HepG2 (cell line): ENCODE results near the gene BMF. TPM values are rescaled to one million over a fixed set of nuclear protein-coding genes. Genes with fewer than 3 reads are reported as not detected.
A peak's percentile ranks its signal among the peaks of the same experiment; 100 is the strongest.

Source experiments
- ATAC-seq: fragments of 200-7000 bp; cut with Tn5 transposase; 3 replicates; pipeline ENCODE4 v1.9.1; 2020; ENCODE audit warnings: mild to moderate bottlenecking, moderate library complexity
- BruUV-seq: library from RNA; stranded (reverse); fragments of 400-500 nt; replicated peaks from 2 replicates; lab custom pipeline; 2021; lab: Mats Ljungman, UMichigan
- CTCF ChIA-PET: fragments of 300-600 bp; formaldehyde crosslinking; extraction: SDS; loops from one replicate; lab custom pipeline; 2021; ENCODE audit warnings: low total read pairs, inconsistent platforms, low intra/inter-chr PET ratio; lab: Yijun Ruan, JAX
- POLR2A ChIA-PET: fragments of 350-600 bp; sonication (Branson Sonifier 250); formaldehyde crosslinking; loops from one replicate; lab custom pipeline; 2020; ENCODE audit warnings: antibody characterized with exemption, inconsistent platforms; lab: Yijun Ruan, JAX
- DNase-seq: peaks from one replicate; pipeline ENCODE4 v3.0.0-alpha.2; 2015; ENCODE audit warnings: low spot score
- FAIRE-seq: peaks from 3 replicates; lab custom pipeline; 2011; peaks lifted over from hg19 to GRCh38; lab: Jason Lieb, UNC
- H2AFZ ChIP-seq: one replicate; pipeline ENCODE4 v1.6.1; 2011; ENCODE audit warnings: low read length, inconsistent platforms
- H3K27ac ChIP-seq: fragments of 300-600 bp; 3 replicates; pipeline ENCODE4 v1.8.0; 2011; ENCODE audit warnings: mixed run types, mild to moderate bottlenecking, mixed read lengths, low read length, inconsistent platforms; ENCODE audit not compliant: insufficient read depth; ENCODE audit errors: extremely low read length
- H3K27me3 ChIP-seq, 2 experiments: fragments of 200-600 bp in 1 of 2; 2 replicates in 1 of 2; 3 replicates in 1 of 2; pipeline versions ENCODE4 v1.6.0 to v1.8.0; 2011; ENCODE audit warnings: low read length in 2 of 2, mild to moderate bottlenecking in 2 of 2, moderate library complexity in 2 of 2, inconsistent platforms in 1 of 2; ENCODE audit not compliant: insufficient read depth in 2 of 2, control insufficient read depth in 1 of 2
- H3K36me3 ChIP-seq, 2 experiments: fragments of 200-600 bp in 1 of 2; replicated peaks in 1 of 2; 2 replicates in 1 of 2; 3 replicates in 1 of 2; pipeline versions ENCODE4 v1.5.1 to v1.8.0; 2011; ENCODE audit warnings: low read length in 2 of 2, inconsistent platforms in 1 of 2; ENCODE audit not compliant: insufficient read depth in 2 of 2, control insufficient read depth in 1 of 2
- H3K4me1 ChIP-seq: 2 replicates; pipeline ENCODE4 v1.5.1; 2012; ENCODE audit warnings: low read length, inconsistent platforms; ENCODE audit not compliant: insufficient read depth
- H3K4me2 ChIP-seq: 2 replicates; pipeline ENCODE4 v1.6.0; 2011; ENCODE audit warnings: low read depth, low read length, inconsistent platforms
- H3K4me3 ChIP-seq, 3 experiments: fragments of 200-600 bp in 1 of 3; sonication (generic), shearing (Covaris generic) in 1 of 3; replicated peaks in 1 of 3; 2 replicates each; pipeline ENCODE4 v1.5.1; 2011 to 2016; ENCODE audit warnings: low read length in 3 of 3, inconsistent platforms in 2 of 3, low read depth in 2 of 3, mild to moderate bottlenecking in 2 of 3, control low read depth in 1 of 3, mixed read lengths in 1 of 3; ENCODE audit not compliant: insufficient read depth in 1 of 3
- H3K79me2 ChIP-seq: one replicate; pipeline ENCODE4 v1.6.1; 2011; ENCODE audit warnings: low read length, inconsistent platforms; ENCODE audit not compliant: insufficient read depth
- H3K9ac ChIP-seq: 2 replicates; pipeline ENCODE4 v1.6.0; 2011; ENCODE audit warnings: mild to moderate bottlenecking, low read depth, low read length, inconsistent platforms; ENCODE audit not compliant: insufficient read depth
- H3K9me3 ChIP-seq: 2 replicates; pipeline ENCODE4 v1.5.1; 2012; ENCODE audit warnings: mild to moderate bottlenecking, low read length
- H4K20me1 ChIP-seq: 2 replicates; pipeline ENCODE4 v1.6.0; 2011; ENCODE audit warnings: inconsistent platforms, mild to moderate bottlenecking, low read length, moderate library complexity; ENCODE audit not compliant: insufficient read depth
- AHDC1 ChIP-seq: sonication (generic); formaldehyde crosslinking; IDR thresholded peaks from 2 replicates; pipeline ENCODE4 v1.5.1; 2020; ENCODE audit warnings: mild to moderate bottlenecking, missing genetic modification reagents, borderline replicate concordance
- BCL3 ChIP-seq: sonication (generic); formaldehyde crosslinking; IDR thresholded peaks from 2 replicates; pipeline ENCODE4 v1.5.1; 2020; ENCODE audit warnings: mild to moderate bottlenecking, missing genetic modification reagents, moderate library complexity
- KDM5A ChIP-seq: fragments of 200-600 bp; sonication (generic); IDR thresholded peaks from 2 replicates; pipeline ENCODE4 v1.7.0; 2018; ENCODE audit warnings: antibody characterized with exemption, mild to moderate bottlenecking, low read length, borderline replicate concordance
- PHF21A ChIP-seq: sonication (generic); formaldehyde crosslinking; IDR thresholded peaks from 2 replicates; pipeline ENCODE4 v1.5.0; 2020; ENCODE audit warnings: mild to moderate bottlenecking, missing genetic modification reagents
- RFX5 ChIP-seq: IDR thresholded peaks from 2 replicates; pipeline ENCODE4 v1.6.1; 2011; ENCODE audit warnings: low read depth, low read length, improper control_type of control experiment
- SOX6 ChIP-seq, 2 experiments: fragments of 450-650 bp in 1 of 2; sonication (generic) in 1 of 2; formaldehyde crosslinking in 1 of 2; IDR thresholded peaks; 2 replicates each; pipeline versions ENCODE4 v1.4.0 to v1.6.1; 2017 to 2020; ENCODE audit warnings: antibody characterized with exemption in 1 of 2, mild to moderate bottlenecking in 1 of 2, missing genetic modification reagents in 1 of 2
- ZBTB33 ChIP-seq: sonication (generic); formaldehyde crosslinking; IDR thresholded peaks from 2 replicates; pipeline ENCODE4 v1.4.0; 2020; ENCODE audit warnings: missing genetic modification reagents
- ZNF607 ChIP-seq: sonication (generic); formaldehyde crosslinking; IDR thresholded peaks from 2 replicates; pipeline ENCODE4 v1.5.1; 2020; ENCODE audit warnings: missing genetic modification reagents, mild to moderate bottlenecking, borderline replicate concordance
- WGBS: methylation state at CpG from one replicate; pipeline ENCODE4 v1.1.6; 2017; ENCODE audit warnings: low lambda C conversion rate; 5-methylcytosine and 5-hydroxymethylcytosine counted together
- in situ Hi-C: cut with HindIII; loops from 2 replicates; pipeline ENCODE4 v1.10.0; 2017; ENCODE audit warnings: low pct_unique_long_range_greater_than_20kb; ENCODE audit not compliant: extremely low pct_ligation_motif_present
- intact Hi-C: fragments of 100-400 bp; cut with micrococcal nuclease; formaldehyde crosslinking; loops from one replicate; pipeline ENCODE4 v1.10.0; 2022; ENCODE audit not compliant: unreplicated experiment
- polyA plus RNA-seq, 8 experiments: library from polyadenylated mRNA; depleted of rRNA in 3 of 8; stranded (reverse) in 7 of 8; unstranded in 1 of 8; fragments of >200 nt; fragmentation: Illumina TruSeq in 4 of 8; extraction: Trizol in 4 of 8; gene quantifications; 2 replicates each; pipeline versions ENCODE4 v1.2.1 to v1.2.3, GENCODE V29; 2011 to 2016; ENCODE audit warnings: low read depth in 4 of 8, missing spikeins in 1 of 8, mixed read lengths in 1 of 8; ENCODE audit not compliant: insufficient read depth in 1 of 8
- total RNA-seq, 5 experiments: library from RNA; depleted of rRNA; stranded (reverse); fragments of >200 nt; fragmentation: Illumina TruSeq; extraction: Trizol; gene quantifications; 2 replicates each; pipeline ENCODE4 v1.2.3, GENCODE V29; 2016; ENCODE audit warnings: low read depth in 1 of 5

Gene BMF
- total and polyA plus RNA-seq, 2 of the 13 experiments (the other 11 are each of a cell fraction or from before 2014, with no cell fraction given): 8.7 to 15.9 TPM

DNA sequence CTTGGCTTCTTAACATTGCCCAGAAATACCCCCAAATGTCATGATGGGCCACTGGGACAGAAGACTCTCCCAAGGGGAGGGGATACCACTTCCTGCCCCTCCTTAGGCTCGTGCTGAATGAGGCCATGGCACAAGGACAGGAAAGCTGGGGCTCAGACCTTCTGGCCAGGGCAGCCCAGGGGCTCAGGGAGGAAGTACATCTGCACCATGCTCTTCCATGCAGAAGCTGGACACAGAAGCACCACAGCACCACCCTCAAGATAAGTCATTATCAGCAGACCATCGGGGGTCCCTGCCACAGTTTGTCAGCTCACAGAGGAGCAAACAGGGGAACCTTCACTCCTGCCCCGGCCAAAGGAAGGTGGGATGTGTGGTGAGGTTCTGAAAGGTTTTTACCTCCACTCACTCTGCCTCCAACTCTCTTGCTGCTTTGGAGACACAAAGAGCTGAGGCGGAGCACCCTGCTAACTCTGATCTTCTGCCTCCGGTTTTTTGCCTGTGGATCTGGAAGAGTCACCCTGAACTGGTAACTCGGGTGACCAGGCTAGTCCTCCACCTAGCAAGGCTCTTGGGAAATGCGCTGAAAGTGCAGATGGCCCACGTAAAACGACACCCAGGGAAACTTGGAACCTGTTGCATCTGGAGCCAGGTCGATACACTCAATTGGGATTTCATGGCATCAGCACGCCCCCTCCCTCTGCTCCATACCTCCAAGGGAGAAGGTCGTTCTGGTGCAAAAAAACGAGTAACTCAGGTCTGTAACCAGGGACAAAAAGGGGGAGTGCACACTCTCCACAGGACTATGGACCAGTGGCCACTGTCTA, 8.3 kb downstream of the BMF start (continued):
- TF ChIP-seq BCL3 (CRISPR knock-in tag) (0 out of 2 replicates have a peak, but pooled peaks have one; percentile 26), ZNF607 (CRISPR knock-in tag) (0 out of 2 replicates have a peak, but pooled peaks have one; percentile 2)

DNA sequence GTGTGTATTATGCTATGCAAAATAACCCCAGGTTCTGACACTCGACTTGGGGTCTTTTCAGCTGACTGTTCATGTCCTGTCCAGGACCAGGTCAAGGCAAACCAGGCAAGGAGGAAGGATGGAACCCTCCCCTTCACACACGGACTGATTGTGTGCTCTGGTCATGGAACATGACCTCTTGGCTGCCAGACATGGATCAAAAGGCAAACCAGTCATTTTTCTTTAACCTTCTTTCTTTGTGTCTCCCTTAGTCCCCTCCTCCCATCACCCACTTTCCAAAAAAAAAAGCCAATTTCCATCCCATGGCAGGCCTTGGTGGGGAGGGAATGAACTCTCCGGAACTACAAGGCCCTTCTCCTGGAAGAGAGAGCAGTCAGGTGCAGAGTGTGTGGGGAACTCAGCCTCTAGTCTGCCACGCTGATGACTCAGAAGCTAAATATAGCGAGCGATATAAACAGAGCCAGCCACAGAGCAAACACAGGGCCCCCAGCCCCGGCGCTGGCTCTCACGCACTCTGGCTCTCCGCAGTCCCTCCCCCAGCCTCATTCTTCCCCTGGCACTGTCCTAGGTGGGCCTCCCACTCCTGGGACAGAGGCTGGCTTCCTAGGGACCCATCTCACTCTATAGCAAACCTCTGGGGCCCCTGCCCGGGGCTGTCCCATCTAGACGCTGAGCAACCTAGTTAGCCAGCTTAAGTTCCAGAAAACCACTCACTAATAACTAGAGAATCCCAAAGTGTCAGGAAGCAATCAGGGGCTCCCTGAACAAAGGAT, 10.0 kb downstream of the BMF start:
- Histone ChIP-seq H3K79me2 (no peaks in the 10 kb centered on the region), H2AFZ (no peak overlapping the region), H3K27me3 (no peaks in the 10 kb centered on the region), H3K4me3 (peak overlapping the region in 1 of 3 experiments; percentile 24; a peak in 2 of 6 replicates), H4K20me1 (no peaks in the 10 kb centered on the region), H3K4me2 (peak overlapping the region; percentile 71), H3K9ac (peak overlapping the region; percentile 69), H3K27ac (peak overlapping the region; percentile 87), H3K36me3 (no peaks in the 10 kb centered on the region; a peak in 2 of 5 replicates), H3K9me3 (no peaks in the 10 kb centered on the region), H3K4me1 (peaks cover 89% of the 10 kb centered on the region)
- WGBS: 0% methylated on average over 5 of the region's 12 CpGs
- FAIRE-seq (peak; percentile 91), ATAC-seq (peak; percentile 95), DNase-seq (peak; percentile 97)
- BruUV-seq: TSS peak; percentile 70
- ChIA-PET POLR2A (interaction anchor here (0.8 to 15.1 kb wide), 13 partner anchors 10 to 96 kb away, joined by 3 to 371 read pairs (median 7); partner anchors contain the start of genes BMF and SRP14), CTCF (no interaction called here)
- in situ Hi-C loops (no loop called here), intact Hi-C loops (loop anchor here (1.0 to 2.0 kb wide), 3 partner anchors 10 to 62 kb away; partner anchors contain the start of gene BUB1B)
- TF ChIP-seq PHF21A (CRISPR knock-in tag) (peak; percentile 98), RFX5 (no peak), SOX6 (IDR thresholded peaks at IDR 0.05) (no peak), SOX6 (CRISPR knock-in tag; IDR thresholded peaks at IDR 0.05) (peak; percentile 97), ZBTB33 (CRISPR knock-in tag) (peak; percentile 15; the same call in 1 of the 2 replicates), KDM5A (no peak), AHDC1 (CRISPR knock-in tag) (peak; percentile 66; the same call in 1 of the 2 replicates)
